NT2/D1 (cell line): ENCODE measurements around the gene YY1AP1.
"Not testable (repeated sequence)": the region's sequence is repeated elsewhere in the genome, so short reads cannot be mapped to it uniquely, and the experiment has no call there.

Experiments used
- DNase-seq: peaks from one replicate; pipeline ENCODE4 v3.0.0-alpha.2; 2011; ENCODE audit warnings: low read depth, low spot score
- H3K27me3 ChIP-seq: 2 replicates; pipeline ENCODE4 v1.6.0; 2011; ENCODE audit warnings: mild to moderate bottlenecking; ENCODE audit not compliant: insufficient read length, insufficient read depth
- H3K36me3 ChIP-seq: 2 replicates; pipeline ENCODE4 v1.6.1; 2011; ENCODE audit warnings: mild to moderate bottlenecking, low read length, mixed read lengths; ENCODE audit not compliant: insufficient read depth, insufficient read length
- H3K4me1 ChIP-seq: 2 replicates; pipeline ENCODE4 v1.5.1; 2011; ENCODE audit not compliant: insufficient read depth, insufficient read length
- H3K4me3 ChIP-seq: 2 replicates; pipeline ENCODE4 v1.5.1; 2011; ENCODE audit warnings: low read depth; ENCODE audit not compliant: insufficient read length
- H3K9ac ChIP-seq: 2 replicates; pipeline ENCODE4 v1.6.0; 2011; ENCODE audit warnings: low read depth; ENCODE audit not compliant: insufficient read length
- H3K9me3 ChIP-seq: 2 replicates; pipeline ENCODE4 v1.5.1; 2011; ENCODE audit warnings: mild to moderate bottlenecking, low read length; ENCODE audit not compliant: insufficient read depth
- SUZ12 ChIP-seq: IDR thresholded peaks from 2 replicates; pipeline ENCODE4 v1.6.1; 2011; ENCODE audit not compliant: insufficient read length, insufficient read depth; ENCODE audit errors: extremely low read depth
- YY1 ChIP-seq: IDR thresholded peaks from 2 replicates; pipeline ENCODE4 v1.6.1; 2011; ENCODE audit not compliant: insufficient read length, insufficient read depth
- ZNF274 ChIP-seq: IDR thresholded peaks from 2 replicates; pipeline ENCODE4 v1.6.1; 2011; ENCODE audit warnings: mild to moderate bottlenecking, low read depth, low read length

YY1AP1 gene

GRCh38 chr1:155643230-155643629 lies 45.3 kb downstream of the YY1AP1 start:
- no peak for DNase-seq
- Histone ChIP-seq H3K36me3 (peaks cover 3% of the 10 kb centered on the region), H3K9me3 (peaks cover 62% of the 10 kb centered on the region), H3K9ac (no peak overlapping the region), H3K27me3 (no peaks in the 10 kb centered on the region), H3K4me3 (no peak overlapping the region), H3K4me1 (peaks cover 3% of the 10 kb centered on the region)
- TF ChIP-seq SUZ12 (no peak), YY1 (no peak), ZNF274 (no peak)

DNA sequence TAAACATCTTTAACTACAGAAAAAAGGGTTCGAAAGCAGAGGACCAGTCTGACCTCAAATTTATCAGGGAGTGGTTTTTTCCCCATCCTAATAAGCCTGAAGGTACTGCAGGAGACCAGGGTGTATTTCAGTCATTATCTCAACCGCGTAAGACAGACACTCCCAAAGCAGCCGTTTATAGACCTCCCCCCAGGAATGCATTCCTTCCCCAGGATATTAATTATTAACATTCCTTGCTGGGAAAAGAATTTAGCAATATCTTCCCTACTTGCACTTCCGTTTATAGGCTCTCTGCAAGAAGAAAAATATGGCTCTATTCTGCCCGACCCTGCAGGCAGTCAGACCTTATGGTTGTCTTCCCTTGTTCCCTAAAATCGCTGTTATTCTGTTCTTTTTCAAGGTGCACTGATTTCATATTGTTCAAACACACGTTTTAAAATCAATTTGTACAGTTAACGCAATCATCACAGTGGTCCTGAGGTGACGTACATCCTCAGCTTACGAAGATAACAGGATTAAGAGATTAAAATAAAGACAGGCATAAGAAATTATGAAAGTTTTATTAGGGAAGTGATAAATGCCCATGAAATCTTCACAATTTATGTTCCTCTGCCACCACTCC lies 45.9 kb downstream of the YY1AP1 start:
- DNase-seq, H3K36me3 ChIP-seq: not testable (repeated sequence)

GRCh38 chr1:155640367-155640766 lies 48.2 kb downstream of the YY1AP1 start:
- DNase-seq = no peak
- H3K36me3 ChIP-seq = peaks cover 3% of the 10 kb centered on the region
- TF ChIP-seq SUZ12 (no peak), ZNF274 (no peak), YY1 (no peak)
- H3K9me3 ChIP-seq = peaks cover 59% of the 10 kb centered on the region
- peaks cover 11% of the 10 kb centered on the region for H3K4me1 ChIP-seq
- H3K9ac ChIP-seq = no peak overlapping the region
- H3K4me3 ChIP-seq = no peak overlapping the region
- H3K27me3 ChIP-seq = no peaks in the 10 kb centered on the region

More for the DNA sequence above, 45.9 kb downstream of the YY1AP1 start:
- not testable (repeated sequence) for H3K27me3 ChIP-seq, H3K9ac ChIP-seq, H3K4me3 ChIP-seq, H3K4me1 ChIP-seq
- peaks cover 62% of the 10 kb centered on the region for H3K9me3 ChIP-seq

DNA sequence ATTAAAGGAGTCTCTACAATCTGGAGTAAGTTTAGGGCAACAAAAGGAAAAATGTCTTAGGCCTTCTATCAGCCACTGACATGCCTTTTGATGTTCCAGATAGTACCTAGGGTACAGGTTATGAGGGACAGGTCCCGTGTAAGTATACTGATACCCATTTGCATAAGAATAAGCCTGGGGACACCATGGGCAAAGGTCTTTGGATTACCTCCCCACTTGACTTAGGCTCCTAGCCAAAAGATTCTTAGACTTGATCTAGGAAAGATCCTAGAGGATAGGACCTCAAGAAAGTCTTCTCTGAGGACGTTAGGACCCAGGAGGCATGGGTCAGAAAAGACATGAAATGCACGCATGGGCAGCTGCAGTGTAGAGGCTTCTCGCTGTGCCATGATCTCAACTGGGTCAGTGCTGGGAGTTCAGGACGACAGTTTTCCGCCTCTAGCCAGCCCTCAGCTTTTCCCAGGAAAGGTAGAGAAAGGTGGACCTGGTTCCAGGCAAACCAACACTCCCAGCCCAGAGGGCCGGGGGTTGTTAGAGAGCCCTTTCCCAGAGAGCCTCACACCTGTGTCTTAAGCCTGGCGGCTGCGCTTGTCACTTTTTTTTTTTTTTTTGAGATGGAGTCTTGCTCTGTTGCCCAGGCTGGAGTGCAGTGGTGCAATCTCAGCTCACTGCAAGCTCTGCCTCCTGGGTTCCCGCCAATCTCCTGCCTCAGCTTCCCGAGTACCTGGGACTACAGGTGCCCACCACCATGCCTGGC lies 52.0 kb downstream of the YY1AP1 start:
- H3K9ac ChIP-seq = no peak overlapping the region
- DNase-seq = no peak
- H3K27me3 ChIP-seq = no peaks in the 10 kb centered on the region
- TF ChIP-seq YY1 = no peak
- TF ChIP-seq SUZ12 = no peak
- TF ChIP-seq ZNF274 = no peak
- H3K4me1 ChIP-seq = peaks cover 11% of the 10 kb centered on the region
- no peak overlapping the region for H3K4me3 ChIP-seq
- H3K36me3 ChIP-seq = no peaks in the 10 kb centered on the region
- peaks cover 21% of the 10 kb centered on the region for H3K9me3 ChIP-seq

DNA sequence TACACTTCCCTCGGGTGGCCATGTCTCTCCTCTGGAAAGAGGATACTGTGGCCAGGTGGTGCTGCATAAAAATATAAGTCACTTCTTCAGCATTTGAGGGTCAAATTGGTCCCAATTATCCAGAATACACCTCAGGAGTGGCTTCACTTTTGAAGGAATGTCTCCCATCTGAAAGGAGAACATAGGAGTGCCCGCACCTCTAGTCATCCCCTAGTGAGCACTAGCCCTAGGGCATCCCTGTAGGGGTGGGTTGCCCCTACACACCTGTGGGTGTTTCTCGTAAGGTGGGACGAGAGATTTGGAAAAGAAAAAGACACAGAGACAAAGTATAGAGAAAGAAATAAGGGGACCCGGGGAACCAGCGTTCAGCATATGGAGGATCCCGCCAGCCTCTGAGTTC lies 62.1 kb downstream of the YY1AP1 start:
- peaks cover 47% of the 10 kb centered on the region for H3K9me3 ChIP-seq
- not testable (repeated sequence) for H3K27me3 ChIP-seq, H3K4me1 ChIP-seq, H3K36me3 ChIP-seq, H3K4me3 ChIP-seq, DNase-seq, H3K9ac ChIP-seq

DNA sequence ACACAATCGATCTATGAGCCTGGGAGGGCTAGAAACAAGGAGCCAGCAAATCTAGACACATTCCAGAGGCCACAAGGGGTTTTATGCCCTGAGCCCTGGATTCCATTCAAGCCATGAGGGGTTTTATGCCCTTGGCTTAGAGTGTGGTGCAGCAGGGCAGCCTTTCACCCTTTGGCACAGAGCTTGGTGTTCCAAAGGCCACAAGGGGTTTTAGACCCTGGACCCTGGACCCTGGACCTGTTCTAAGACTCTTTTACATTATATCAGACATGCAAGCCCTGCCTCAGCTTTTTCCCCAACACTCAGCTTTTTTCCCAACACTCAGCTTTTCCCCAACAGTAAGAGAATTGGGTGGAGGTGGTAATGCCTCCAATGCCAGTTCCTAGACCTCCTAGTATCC lies 65.2 kb downstream of the YY1AP1 start:
- no peaks in the 10 kb centered on the region for H3K27me3 ChIP-seq
- H3K36me3 ChIP-seq = no peaks in the 10 kb centered on the region
- no peak for TF ChIP-seq YY1
- no peak for TF ChIP-seq ZNF274
- no peak for TF ChIP-seq SUZ12
- no peaks in the 10 kb centered on the region for H3K4me1 ChIP-seq
- peaks cover 47% of the 10 kb centered on the region for H3K9me3 ChIP-seq
- no peak overlapping the region for H3K9ac ChIP-seq
- H3K4me3 ChIP-seq = no peak overlapping the region
- DNase-seq = no peak

GRCh38 chr1:155622191-155622590 lies 66.4 kb downstream of the YY1AP1 start:
- no peaks in the 10 kb centered on the region for H3K27me3 ChIP-seq
- DNase-seq = no peak
- H3K9ac ChIP-seq = no peak overlapping the region
- no peaks in the 10 kb centered on the region for H3K36me3 ChIP-seq
- no peaks in the 10 kb centered on the region for H3K4me1 ChIP-seq
- H3K4me3 ChIP-seq = no peak overlapping the region
- TF ChIP-seq ZNF274 (no peak), YY1 (no peak), SUZ12 (no peak)
- H3K9me3 ChIP-seq = peaks cover 47% of the 10 kb centered on the region

- peaks cover 26% of the 10 kb centered on the region for H3K36me3 ChIP-seq
- H3K4me1 ChIP-seq, H3K9me3 ChIP-seq, H3K4me3 ChIP-seq, H3K9ac ChIP-seq, H3K27me3 ChIP-seq, DNase-seq: not testable (repeated sequence)
These were observed 75.3 kb downstream of the YY1AP1 start for GRCh38 chr1:155613226-155613625.

DNA sequence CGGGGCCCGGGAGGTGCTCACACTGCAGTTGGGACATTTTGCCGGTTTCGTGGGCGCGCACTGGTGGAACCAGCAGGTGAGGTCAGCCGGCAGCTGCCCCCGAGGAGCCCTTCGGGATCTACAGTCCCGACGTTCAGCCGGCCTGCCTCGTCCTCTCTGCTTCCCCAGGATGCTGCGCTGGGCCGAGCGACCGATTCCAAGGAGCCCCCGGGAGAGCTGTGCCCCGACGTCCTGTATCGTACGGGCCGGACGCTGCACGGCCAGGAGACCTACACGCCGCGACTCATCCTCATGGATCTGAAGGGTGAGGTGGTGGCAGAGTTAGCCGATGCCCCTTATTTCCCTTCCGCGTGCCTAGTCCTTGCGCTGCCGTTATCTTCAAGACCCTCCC lies 78.3 kb downstream of the YY1AP1 start:
- not testable (repeated sequence) for H3K4me1 ChIP-seq, H3K27me3 ChIP-seq, DNase-seq, H3K9me3 ChIP-seq
- Histone ChIP-seq H3K36me3 (peaks cover 23% of the 10 kb centered on the region), H3K9ac (peak overlapping the region; percentile 70), H3K4me3 (peak overlapping the region; percentile 49)
